ENCODE results near the gene FHDC1.

DNA sequence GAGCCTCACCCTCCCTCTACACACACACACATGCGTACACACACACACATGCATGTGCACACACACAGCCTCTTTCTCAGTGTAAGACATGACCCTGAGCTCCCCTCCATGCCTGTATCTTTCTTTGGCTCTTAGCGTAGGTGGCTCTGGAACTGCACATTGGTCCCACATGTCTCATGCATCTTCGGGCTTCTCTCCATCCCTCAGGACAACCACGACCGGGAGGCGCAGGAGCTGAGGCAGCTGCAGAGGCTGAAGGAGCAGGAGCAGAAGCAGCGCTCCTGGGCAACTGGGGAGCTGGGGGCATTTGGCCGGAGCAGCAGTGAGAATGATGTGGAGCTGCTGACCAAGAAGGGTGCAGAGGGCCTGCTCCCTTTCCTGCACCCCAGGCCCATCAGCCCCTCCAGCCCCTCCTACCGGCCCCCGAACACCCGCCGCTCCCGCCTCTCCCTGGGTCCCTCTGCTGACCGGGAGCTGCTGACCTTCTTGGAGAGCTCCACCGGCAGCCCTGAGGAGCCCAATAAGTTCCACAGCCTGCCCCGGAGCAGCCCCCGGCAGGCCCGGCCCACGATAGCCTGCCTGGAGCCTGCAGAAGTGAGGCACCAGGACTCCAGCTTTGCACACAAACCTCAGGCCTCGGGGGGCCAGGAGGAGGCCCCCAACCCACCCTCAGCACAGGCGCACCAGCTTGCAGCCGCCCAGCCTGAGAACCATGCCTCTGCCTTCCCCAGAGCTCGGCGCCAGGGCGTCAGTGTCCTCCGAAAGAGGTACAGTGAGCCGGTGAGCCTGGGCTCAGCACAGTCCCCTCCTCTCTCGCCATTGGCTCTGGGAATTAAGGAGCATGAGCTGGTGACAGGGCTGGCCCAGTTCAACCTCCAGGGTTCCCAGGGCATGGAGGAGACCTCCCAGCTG, 38.6 kb downstream of the FHDC1 start:
- TF ChIP-seq, protein P1, sequence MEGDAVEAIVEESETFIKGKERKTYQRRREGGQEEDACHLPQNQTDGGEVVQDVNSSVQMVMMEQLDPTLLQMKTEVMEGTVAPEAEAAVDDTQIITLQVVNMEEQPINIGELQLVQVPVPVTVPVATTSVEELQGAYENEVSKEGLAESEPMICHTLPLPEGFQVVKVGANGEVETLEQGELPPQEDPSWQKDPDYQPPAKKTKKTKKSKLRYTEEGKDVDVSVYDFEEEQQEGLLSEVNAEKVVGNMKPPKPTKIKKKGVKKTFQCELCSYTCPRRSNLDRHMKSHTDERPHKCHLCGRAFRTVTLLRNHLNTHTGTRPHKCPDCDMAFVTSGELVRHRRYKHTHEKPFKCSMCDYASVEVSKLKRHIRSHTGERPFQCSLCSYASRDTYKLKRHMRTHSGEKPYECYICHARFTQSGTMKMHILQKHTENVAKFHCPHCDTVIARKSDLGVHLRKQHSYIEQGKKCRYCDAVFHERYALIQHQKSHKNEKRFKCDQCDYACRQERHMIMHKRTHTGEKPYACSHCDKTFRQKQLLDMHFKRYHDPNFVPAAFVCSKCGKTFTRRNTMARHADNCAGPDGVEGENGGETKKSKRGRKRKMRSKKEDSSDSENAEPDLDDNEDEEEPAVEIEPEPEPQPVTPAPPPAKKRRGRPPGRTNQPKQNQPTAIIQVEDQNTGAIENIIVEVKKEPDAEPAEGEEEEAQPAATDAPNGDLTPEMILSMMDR (IDR thresholded peaks at IDR 0.05): no peak
- TF ChIP-seq POLR2A (IDR thresholded peaks at IDR 0.05): no peak
- TF ChIP-seq POLR2AphosphoS5 (IDR thresholded peaks at IDR 0.05): no peak

All from transverse colon (tissue), 4 donors.